HEK293 (cell line): ENCODE data around the gene BPNT1.

Experiments used
- CTCF ChIA-PET: fragments of 350-600 bp; formaldehyde crosslinking; extraction: SDS; loops from one replicate; lab custom pipeline; 2021; ENCODE audit warnings: antibody characterized with exemption; lab: Yijun Ruan, JAX
- POLR2A ChIA-PET: fragments of 300-600 bp; formaldehyde crosslinking; extraction: SDS; loops from one replicate; lab custom pipeline; 2020; ENCODE audit warnings: antibody characterized with exemption, inconsistent platforms; lab: Yijun Ruan, JAX
- H3K27ac ChIP-seq: fragments of 200-500 bp; sonication (Bioruptor generic); 2 replicates; pipeline ENCODE4 v1.5.1; 2014; ENCODE audit warnings: low read depth, low read length, control low read depth, inconsistent platforms; ENCODE audit errors: extremely low read depth
- H3K36me3 ChIP-seq, 2 experiments: fragments of 200-500 bp in 1 of 2; sonication (Bioruptor generic) in 1 of 2; 1 replicate in 1 of 2; 2 replicates in 1 of 2; pipeline ENCODE4 v1.5.1; 2014 to 2017; ENCODE audit warnings: inconsistent platforms in 2 of 2, low read length in 2 of 2; ENCODE audit not compliant: control insufficient read depth in 2 of 2, insufficient read depth in 1 of 2
- H3K4me1 ChIP-seq: fragments of 200-500 bp; sonication (Bioruptor generic); 2 replicates; pipeline ENCODE4 v1.5.1; 2014; ENCODE audit warnings: mild to moderate bottlenecking, low read length, inconsistent platforms; ENCODE audit not compliant: control insufficient read depth, insufficient read depth
- H3K4me3 ChIP-seq: 2 replicates; pipeline ENCODE4 v1.5.1; 2011; ENCODE audit warnings: low read depth, mild to moderate bottlenecking, control low read depth, low read length, moderate library complexity
- H3K9me3 ChIP-seq: fragments of 200-500 bp; sonication (Bioruptor generic); 2 replicates; pipeline ENCODE4 v1.5.1; 2014; ENCODE audit warnings: low read depth, low read length, inconsistent platforms; ENCODE audit not compliant: control insufficient read depth, insufficient read depth
- BCL11B ChIP-seq: fragments of 450-650 bp; formaldehyde crosslinking; IDR thresholded peaks from 2 replicates; pipeline ENCODE4 v1.5.1; 2016; ENCODE audit warnings: low read depth, missing biosample characterization, missing genetic modification characterization
- GLIS2 ChIP-seq: fragments of 450-650 bp; formaldehyde crosslinking; IDR thresholded peaks from 2 replicates; pipeline ENCODE4 v1.5.1; 2016; ENCODE audit warnings: missing biosample characterization, missing genetic modification characterization
- KLF8 ChIP-seq: fragments of 450-650 bp; formaldehyde crosslinking; IDR thresholded peaks from 2 replicates; pipeline ENCODE4 v1.5.1; 2016; ENCODE audit warnings: missing biosample characterization, missing genetic modification characterization
- OSR2 ChIP-seq: fragments of 450-650 bp; formaldehyde crosslinking; IDR thresholded peaks from 2 replicates; pipeline ENCODE4 v1.5.1; 2016; ENCODE audit warnings: missing biosample characterization, missing genetic modification characterization
- PRDM1 ChIP-seq: fragments of 450-650 bp; formaldehyde crosslinking; IDR thresholded peaks from 2 replicates; pipeline ENCODE4; 2016; ENCODE audit warnings: missing biosample characterization, missing genetic modification characterization
- PRDM6 ChIP-seq: fragments of 450-650 bp; formaldehyde crosslinking; IDR thresholded peaks from 2 replicates; pipeline ENCODE4 v1.5.1; 2017; ENCODE audit warnings: missing biosample characterization, missing genetic modification characterization
- ZFP3 ChIP-seq: fragments of 450-650 bp; formaldehyde crosslinking; IDR thresholded peaks from 2 replicates; pipeline ENCODE4 v1.5.1; 2016; ENCODE audit warnings: low read depth, missing biosample characterization, missing genetic modification characterization
- ZNF132 ChIP-seq: fragments of 450-650 bp; formaldehyde crosslinking; IDR thresholded peaks from 2 replicates; pipeline ENCODE4 v1.5.1; 2017; ENCODE audit warnings: missing biosample characterization, missing genetic modification characterization, borderline replicate concordance
- ZNF146 ChIP-seq: fragments of 450-650 bp; formaldehyde crosslinking; IDR thresholded peaks from 2 replicates; pipeline ENCODE4 v1.5.1; 2016; ENCODE audit warnings: missing biosample characterization, missing genetic modification characterization
- ZNF174 ChIP-seq: fragments of 450-650 bp; formaldehyde crosslinking; IDR thresholded peaks from 2 replicates; pipeline ENCODE4 v1.5.0; 2017; ENCODE audit warnings: missing biosample characterization, mild to moderate bottlenecking, missing genetic modification characterization
- ZNF184 ChIP-seq: fragments of 450-650 bp; IDR thresholded peaks from 2 replicates; pipeline ENCODE4 v1.5.1; 2018; ENCODE audit warnings: missing biosample characterization, mild to moderate bottlenecking, missing genetic modification characterization
- ZNF19 ChIP-seq: fragments of 450-650 bp; formaldehyde crosslinking; IDR thresholded peaks from 2 replicates; pipeline ENCODE4; 2016; ENCODE audit warnings: missing biosample characterization, missing genetic modification characterization, low read depth
- ZNF23 ChIP-seq: fragments of 450-650 bp; formaldehyde crosslinking; IDR thresholded peaks from 2 replicates; pipeline ENCODE4 v1.5.1; 2016; ENCODE audit warnings: missing biosample characterization, missing genetic modification characterization, borderline replicate concordance
- ZNF335 ChIP-seq: fragments of 450-650 bp; formaldehyde crosslinking; conservative IDR thresholded peaks from 2 replicates; pipeline ENCODE4 v1.5.1; 2016; ENCODE audit warnings: missing biosample characterization, missing genetic modification characterization
- ZNF529 ChIP-seq: fragments of 450-650 bp; formaldehyde crosslinking; IDR thresholded peaks from 2 replicates; pipeline ENCODE4 v1.5.1; 2017; ENCODE audit warnings: missing genetic modification characterization, missing biosample characterization; ENCODE audit not compliant: insufficient replicate concordance
- ZNF549 ChIP-seq: fragments of 450-650 bp; IDR thresholded peaks from 2 replicates; pipeline ENCODE4 v1.5.1; 2018; ENCODE audit warnings: missing biosample characterization, missing genetic modification characterization, mild to moderate bottlenecking, inconsistent platforms, moderate library complexity
- ZNF561 ChIP-seq: fragments of 450-650 bp; IDR thresholded peaks from 2 replicates; pipeline ENCODE4 v1.5.1; 2018; ENCODE audit warnings: missing biosample characterization, missing genetic modification characterization, borderline replicate concordance
- ZNF600 ChIP-seq: fragments of 450-650 bp; formaldehyde crosslinking; IDR thresholded peaks from 2 replicates; pipeline ENCODE4 v1.5.1; 2016; ENCODE audit warnings: missing biosample characterization, missing genetic modification characterization
- ZNF623 ChIP-seq: fragments of 450-650 bp; formaldehyde crosslinking; IDR thresholded peaks from 2 replicates; pipeline ENCODE4 v1.5.1; 2016; ENCODE audit warnings: missing biosample characterization, missing genetic modification characterization
- ZNF629 ChIP-seq: fragments of 450-650 bp; formaldehyde crosslinking; IDR thresholded peaks from 2 replicates; pipeline ENCODE4 v1.5.1; 2017; ENCODE audit warnings: missing biosample characterization, missing genetic modification characterization
- ZNF645 ChIP-seq: fragments of 450-650 bp; formaldehyde crosslinking; IDR thresholded peaks from 2 replicates; pipeline ENCODE4; 2016; ENCODE audit warnings: missing biosample characterization, missing genetic modification characterization
- ZNF837 ChIP-seq: fragments of 450-650 bp; formaldehyde crosslinking; IDR thresholded peaks from 2 replicates; pipeline ENCODE4 v1.5.1; 2016; ENCODE audit warnings: missing biosample characterization, missing genetic modification characterization
- TF ChIP-seq, protein P1 (sequence below): fragments of 450-650 bp; formaldehyde crosslinking; IDR thresholded peaks from 2 replicates; pipeline ENCODE4 v1.5.0; 2017; ENCODE audit warnings: missing biosample characterization, missing genetic modification characterization, borderline replicate concordance
- TF ChIP-seq, protein P2 (sequence below): fragments of 450-650 bp; formaldehyde crosslinking; conservative IDR thresholded peaks from 2 replicates; pipeline ENCODE4 v1.5.1; 2016; ENCODE audit warnings: low read depth, missing biosample characterization, missing genetic modification characterization
- TF ChIP-seq, protein P3 (sequence below): fragments of 450-650 bp; formaldehyde crosslinking; IDR thresholded peaks from 2 replicates; pipeline ENCODE4 v1.5.1; 2016; ENCODE audit warnings: missing biosample characterization, missing genetic modification characterization

BPNT1 gene

GRCh38 chr1:220121791-220122530 lies 32.4 kb upstream of the BPNT1 start:
- Histone ChIP-seq H3K4me1 (no peaks in the 10 kb centered on the region), H3K27ac (no peak overlapping the region), H3K9me3 (no peaks in the 10 kb centered on the region), H3K4me3 (no peak overlapping the region), H3K36me3 (peaks cover 5 to 25% of the 10 kb centered on the region in 2 experiments)
- TF ChIP-seq ZNF623 (no peak), ZNF529 (no peak), PRDM1 (0 out of 2 replicates have a peak, but pooled peaks have one; percentile 27), KLF8 (tag by site-specific recombination) (no peak), ZNF146 (tag by site-specific recombination) (no peak), ZNF629 (tag by site-specific recombination) (no peak), ZNF23 (tag by site-specific recombination) (no peak), ZFP3 (tag by site-specific recombination) (no peak), ZNF174 (tag by site-specific recombination) (no peak), BCL11B (no peak), OSR2 (tag by site-specific recombination) (no peak), ZNF549 (tag by site-specific recombination) (no peak), ZNF645 (no peak), ZNF184 (no peak), ZNF600 (tag by site-specific recombination) (peak; percentile 32; the same call in 1 of the 2 replicates)
- TF ChIP-seq, protein P1, sequence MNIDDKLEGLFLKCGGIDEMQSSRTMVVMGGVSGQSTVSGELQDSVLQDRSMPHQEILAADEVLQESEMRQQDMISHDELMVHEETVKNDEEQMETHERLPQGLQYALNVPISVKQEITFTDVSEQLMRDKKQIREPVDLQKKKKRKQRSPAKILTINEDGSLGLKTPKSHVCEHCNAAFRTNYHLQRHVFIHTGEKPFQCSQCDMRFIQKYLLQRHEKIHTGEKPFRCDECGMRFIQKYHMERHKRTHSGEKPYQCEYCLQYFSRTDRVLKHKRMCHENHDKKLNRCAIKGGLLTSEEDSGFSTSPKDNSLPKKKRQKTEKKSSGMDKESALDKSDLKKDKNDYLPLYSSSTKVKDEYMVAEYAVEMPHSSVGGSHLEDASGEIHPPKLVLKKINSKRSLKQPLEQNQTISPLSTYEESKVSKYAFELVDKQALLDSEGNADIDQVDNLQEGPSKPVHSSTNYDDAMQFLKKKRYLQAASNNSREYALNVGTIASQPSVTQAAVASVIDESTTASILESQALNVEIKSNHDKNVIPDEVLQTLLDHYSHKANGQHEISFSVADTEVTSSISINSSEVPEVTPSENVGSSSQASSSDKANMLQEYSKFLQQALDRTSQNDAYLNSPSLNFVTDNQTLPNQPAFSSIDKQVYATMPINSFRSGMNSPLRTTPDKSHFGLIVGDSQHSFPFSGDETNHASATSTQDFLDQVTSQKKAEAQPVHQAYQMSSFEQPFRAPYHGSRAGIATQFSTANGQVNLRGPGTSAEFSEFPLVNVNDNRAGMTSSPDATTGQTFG: no peak
- TF ChIP-seq, protein P2, sequence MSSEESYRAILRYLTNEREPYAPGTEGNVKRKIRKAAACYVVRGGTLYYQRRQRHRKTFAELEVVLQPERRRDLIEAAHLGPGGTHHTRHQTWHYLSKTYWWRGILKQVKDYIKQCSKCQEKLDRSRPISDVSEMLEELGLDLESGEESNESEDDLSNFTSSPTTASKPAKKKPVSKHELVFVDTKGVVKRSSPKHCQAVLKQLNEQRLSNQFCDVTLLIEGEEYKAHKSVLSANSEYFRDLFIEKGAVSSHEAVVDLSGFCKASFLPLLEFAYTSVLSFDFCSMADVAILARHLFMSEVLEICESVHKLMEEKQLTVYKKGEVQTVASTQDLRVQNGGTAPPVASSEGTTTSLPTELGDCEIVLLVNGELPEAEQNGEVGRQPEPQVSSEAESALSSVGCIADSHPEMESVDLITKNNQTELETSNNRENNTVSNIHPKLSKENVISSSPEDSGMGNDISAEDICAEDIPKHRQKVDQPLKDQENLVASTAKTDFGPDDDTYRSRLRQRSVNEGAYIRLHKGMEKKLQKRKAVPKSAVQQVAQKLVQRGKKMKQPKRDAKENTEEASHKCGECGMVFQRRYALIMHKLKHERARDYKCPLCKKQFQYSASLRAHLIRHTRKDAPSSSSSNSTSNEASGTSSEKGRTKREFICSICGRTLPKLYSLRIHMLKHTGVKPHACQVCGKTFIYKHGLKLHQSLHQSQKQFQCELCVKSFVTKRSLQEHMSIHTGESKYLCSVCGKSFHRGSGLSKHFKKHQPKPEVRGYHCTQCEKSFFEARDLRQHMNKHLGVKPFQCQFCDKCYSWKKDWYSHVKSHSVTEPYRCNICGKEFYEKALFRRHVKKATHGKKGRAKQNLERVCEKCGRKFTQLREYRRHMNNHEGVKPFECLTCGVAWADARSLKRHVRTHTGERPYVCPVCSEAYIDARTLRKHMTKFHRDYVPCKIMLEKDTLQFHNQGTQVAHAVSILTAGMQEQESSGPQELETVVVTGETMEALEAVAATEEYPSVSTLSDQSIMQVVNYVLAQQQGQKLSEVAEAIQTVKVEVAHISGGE (tag by site-specific recombination): no peak
- ChIA-PET CTCF (interaction anchor here (0.7 to 2.1 kb wide), 2 partner anchors 9 to 32 kb away, joined by 3 to 11 read pairs; no protein-coding TSS in a partner anchor), POLR2A (no interaction called here)

DNA sequence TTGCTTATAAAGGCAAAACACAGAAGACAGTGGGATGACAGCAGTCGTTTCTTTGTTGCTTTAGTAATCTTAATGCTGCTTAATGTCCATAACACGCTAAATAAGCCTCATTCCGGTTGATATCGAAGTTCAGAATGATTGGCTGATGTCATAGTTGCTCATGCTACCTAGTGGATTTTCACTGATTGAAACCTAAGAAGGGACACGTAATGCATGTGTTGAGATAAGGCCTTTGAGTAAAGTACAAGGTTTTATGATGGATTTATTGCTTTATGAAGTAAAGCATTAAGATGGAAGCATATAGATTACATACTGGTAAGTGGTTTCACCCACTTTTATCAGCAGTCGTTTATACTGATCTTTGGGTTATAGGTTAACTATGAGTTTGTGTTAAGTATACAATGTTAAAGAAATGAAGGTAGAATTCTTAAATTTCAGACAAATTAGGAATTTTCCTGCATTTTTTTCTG lies 29.5 kb upstream of the BPNT1 start:
- H3K4me1 ChIP-seq: no peaks in the 10 kb centered on the region
- no peak overlapping the region for H3K27ac ChIP-seq
- ChIA-PET CTCF (no interaction called here), POLR2A (no interaction called here)
- H3K36me3 ChIP-seq: peaks cover 27% of the 10 kb centered on the region in 2 experiments
- H3K4me3 ChIP-seq: no peak overlapping the region
- no peaks in the 10 kb centered on the region for H3K9me3 ChIP-seq
- TF ChIP-seq PRDM6 (tag by site-specific recombination) (peak; percentile 99), ZNF335 (peak; percentile 34; the same call in 1 of the 2 replicates), ZNF19 (no peak), ZNF561 (tag by site-specific recombination) (no peak), ZNF132 (no peak), GLIS2 (no peak), ZNF837 (tag by site-specific recombination) (no peak)
- TF ChIP-seq, protein P3, sequence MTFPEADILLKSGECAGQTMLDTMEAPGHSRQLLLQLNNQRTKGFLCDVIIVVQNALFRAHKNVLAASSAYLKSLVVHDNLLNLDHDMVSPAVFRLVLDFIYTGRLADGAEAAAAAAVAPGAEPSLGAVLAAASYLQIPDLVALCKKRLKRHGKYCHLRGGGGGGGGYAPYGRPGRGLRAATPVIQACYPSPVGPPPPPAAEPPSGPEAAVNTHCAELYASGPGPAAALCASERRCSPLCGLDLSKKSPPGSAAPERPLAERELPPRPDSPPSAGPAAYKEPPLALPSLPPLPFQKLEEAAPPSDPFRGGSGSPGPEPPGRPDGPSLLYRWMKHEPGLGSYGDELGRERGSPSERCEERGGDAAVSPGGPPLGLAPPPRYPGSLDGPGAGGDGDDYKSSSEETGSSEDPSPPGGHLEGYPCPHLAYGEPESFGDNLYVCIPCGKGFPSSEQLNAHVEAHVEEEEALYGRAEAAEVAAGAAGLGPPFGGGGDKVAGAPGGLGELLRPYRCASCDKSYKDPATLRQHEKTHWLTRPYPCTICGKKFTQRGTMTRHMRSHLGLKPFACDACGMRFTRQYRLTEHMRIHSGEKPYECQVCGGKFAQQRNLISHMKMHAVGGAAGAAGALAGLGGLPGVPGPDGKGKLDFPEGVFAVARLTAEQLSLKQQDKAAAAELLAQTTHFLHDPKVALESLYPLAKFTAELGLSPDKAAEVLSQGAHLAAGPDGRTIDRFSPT (tag by site-specific recombination): peak; percentile 99
